CD4-positive, alpha-beta T cell (primary cell): ENCODE data around the gene RAB40C. TPM values are rescaled to one million over a fixed set of nuclear protein-coding genes. Genes with fewer than 3 reads are reported as not detected.

ENCODE experiments used
- ATAC-seq: fragments of 200-7000 bp; cut with Tn5 transposase; one replicate; pipeline ENCODE4 v1.10.0; 2022; ENCODE audit warnings: mild to moderate bottlenecking; ENCODE audit not compliant: poor library complexity
- CTCF ChIA-PET: fragments of 350-600 bp; sonication (Branson Sonifier 250); formaldehyde crosslinking; loops from one replicate; lab custom pipeline; 2021; ENCODE audit warnings: antibody characterized with exemption, inconsistent platforms; lab: Charles Lee
- POLR2A ChIA-PET: fragments of 350-600 bp; sonication (Branson Sonifier 250); formaldehyde crosslinking; loops from one replicate; lab custom pipeline; 2021; ENCODE audit warnings: antibody characterized with exemption, inconsistent platforms; lab: Charles Lee
- DNase-seq, 14 experiments: peaks; one replicate each; pipeline ENCODE4 v3.0.0-alpha.2; 2013 to 2020; ENCODE audit warnings: mixed read lengths in 2 of 14
- H3K27ac ChIP-seq, 2 donors: one replicate each; pipeline versions ENCODE4 v1.5.1 to v1.7.0; 2013; ENCODE audit warnings: low read length in 2 of 2, low read depth in 1 of 2, mild to moderate bottlenecking in 1 of 2
- H3K27me3 ChIP-seq, 2 experiments: 1 replicate in 1 of 2; 2 replicates in 1 of 2; pipeline versions ENCODE4 v1.6.1 to v1.7.0; 2013; ENCODE audit warnings: low read length in 2 of 2, control low read depth in 1 of 2, mild to moderate bottlenecking in 1 of 2, moderate library complexity in 1 of 2; ENCODE audit not compliant: insufficient read depth in 2 of 2, control insufficient read depth in 1 of 2
- H3K36me3 ChIP-seq: one replicate; pipeline ENCODE4 v1.6.1; 2013; ENCODE audit warnings: low read length, control low read depth; ENCODE audit not compliant: insufficient read depth
- H3K4me1 ChIP-seq: one replicate; pipeline ENCODE4 v1.6.1; 2013; ENCODE audit warnings: low read length, control low read depth; ENCODE audit not compliant: insufficient read depth
- H3K4me3 ChIP-seq: one replicate; pipeline ENCODE4 v1.5.1; 2013; ENCODE audit warnings: mild to moderate bottlenecking, low read length, moderate library complexity
- H3K9me3 ChIP-seq, 2 experiments: 1 replicate in 1 of 2; 2 replicates in 1 of 2; pipeline versions ENCODE4 v1.6.1 to v1.7.0; 2013; ENCODE audit warnings: low read length in 2 of 2, mild to moderate bottlenecking in 2 of 2, control low read depth in 1 of 2, moderate library complexity in 1 of 2; ENCODE audit not compliant: control insufficient read depth in 1 of 2, insufficient read depth in 1 of 2
- H3K27ac Mint-ChIP-seq: one replicate; pipeline ENCODE4 v1.8.0; 2020; ENCODE audit warnings: mixed read lengths
- H3K27me3 Mint-ChIP-seq: one replicate; pipeline ENCODE4 v1.8.0; 2021; ENCODE audit warnings: mixed read lengths
- H3K36me3 Mint-ChIP-seq: one replicate; pipeline ENCODE4 v1.8.0; 2021; ENCODE audit warnings: low read depth, mixed read lengths
- H3K4me1 Mint-ChIP-seq: one replicate; pipeline ENCODE4 v1.8.0; 2021; ENCODE audit warnings: low read depth, mixed read lengths
- H3K4me3 Mint-ChIP-seq: one replicate; pipeline ENCODE4 v1.8.0; 2020; ENCODE audit warnings: mild to moderate bottlenecking, mixed read lengths
- H3K9me3 Mint-ChIP-seq: one replicate; pipeline ENCODE4 v1.8.0; 2020; ENCODE audit warnings: mixed read lengths
- intact Hi-C, 2 experiments: fragments of 100-400 bp; cut with DNase I in 1 of 2; cut with micrococcal nuclease in 1 of 2; formaldehyde crosslinking; loops; one replicate each; pipeline versions ENCODE4 v1.15.1 to v1.9.0; 2023 to 2025; cut with DNase I, micrococcal nuclease
- total RNA-seq, 174 experiments: library from RNA in 2 of 174; stranded (reverse) in 2 of 174; gene quantifications; one replicate each; pipeline ENCODE4 v1.2.3 and lab custom pipeline; 2021 to 2026
- TF ChIP-seq, protein P1 (sequence below): fragments of 200-600 bp; IDR thresholded peaks from one replicate; pipeline ENCODE4 v1.8.0; 2022; ENCODE audit warnings: antibody characterized with exemption, mild to moderate bottlenecking

Gene RAB40C
- total RNA-seq, 2 experiments from 2014 or later = 8.9 to 9.5 TPM

DNA sequence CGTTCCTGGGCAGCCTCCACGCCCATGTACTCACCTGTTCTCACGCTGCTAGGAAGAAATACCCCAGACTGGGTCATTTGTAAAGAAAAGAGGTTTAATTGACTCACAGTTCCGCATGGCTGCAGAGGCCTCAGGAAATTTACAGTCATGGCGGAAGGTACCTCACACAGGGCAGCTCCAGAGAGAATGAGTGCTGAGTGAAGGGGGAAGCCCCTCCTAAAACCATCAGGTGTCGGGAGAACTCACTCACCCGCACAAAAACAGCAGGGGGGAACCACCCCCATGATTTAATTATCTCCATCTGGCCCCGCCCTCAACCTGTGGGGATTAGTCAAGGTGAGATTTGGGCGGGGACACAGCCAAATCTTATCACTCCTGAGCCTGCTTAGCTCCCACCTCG is 18.2 kb downstream of the RAB40C start:
- CTCF ChIA-PET = no interaction called here
- no peaks in the 10 kb centered on the region for H3K27me3 Mint-ChIP-seq
- TF ChIP-seq, protein P1, sequence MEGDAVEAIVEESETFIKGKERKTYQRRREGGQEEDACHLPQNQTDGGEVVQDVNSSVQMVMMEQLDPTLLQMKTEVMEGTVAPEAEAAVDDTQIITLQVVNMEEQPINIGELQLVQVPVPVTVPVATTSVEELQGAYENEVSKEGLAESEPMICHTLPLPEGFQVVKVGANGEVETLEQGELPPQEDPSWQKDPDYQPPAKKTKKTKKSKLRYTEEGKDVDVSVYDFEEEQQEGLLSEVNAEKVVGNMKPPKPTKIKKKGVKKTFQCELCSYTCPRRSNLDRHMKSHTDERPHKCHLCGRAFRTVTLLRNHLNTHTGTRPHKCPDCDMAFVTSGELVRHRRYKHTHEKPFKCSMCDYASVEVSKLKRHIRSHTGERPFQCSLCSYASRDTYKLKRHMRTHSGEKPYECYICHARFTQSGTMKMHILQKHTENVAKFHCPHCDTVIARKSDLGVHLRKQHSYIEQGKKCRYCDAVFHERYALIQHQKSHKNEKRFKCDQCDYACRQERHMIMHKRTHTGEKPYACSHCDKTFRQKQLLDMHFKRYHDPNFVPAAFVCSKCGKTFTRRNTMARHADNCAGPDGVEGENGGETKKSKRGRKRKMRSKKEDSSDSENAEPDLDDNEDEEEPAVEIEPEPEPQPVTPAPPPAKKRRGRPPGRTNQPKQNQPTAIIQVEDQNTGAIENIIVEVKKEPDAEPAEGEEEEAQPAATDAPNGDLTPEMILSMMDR = no peak
- H3K9me3 Mint-ChIP-seq = no peaks in the 10 kb centered on the region
- Histone ChIP-seq H3K4me3 (no peak overlapping the region), H3K27ac (no peak overlapping the region), H3K9me3 (peaks cover 0 to 9% of the 10 kb centered on the region in 2 experiments), H3K27me3 (no peaks in the 10 kb centered on the region), H3K36me3 (no peaks in the 10 kb centered on the region), H3K4me1 (peaks cover 9% of the 10 kb centered on the region)
- intact Hi-C loops = no loop called here
- H3K36me3 Mint-ChIP-seq = no peaks in the 10 kb centered on the region
- no peak overlapping the region for H3K4me3 Mint-ChIP-seq
- ATAC-seq = no peak
- POLR2A ChIA-PET = no interaction called here
- peaks cover 13% of the 10 kb centered on the region for H3K4me1 Mint-ChIP-seq
- no peak overlapping the region for H3K27ac Mint-ChIP-seq
- DNase-seq = no peak

DNA sequence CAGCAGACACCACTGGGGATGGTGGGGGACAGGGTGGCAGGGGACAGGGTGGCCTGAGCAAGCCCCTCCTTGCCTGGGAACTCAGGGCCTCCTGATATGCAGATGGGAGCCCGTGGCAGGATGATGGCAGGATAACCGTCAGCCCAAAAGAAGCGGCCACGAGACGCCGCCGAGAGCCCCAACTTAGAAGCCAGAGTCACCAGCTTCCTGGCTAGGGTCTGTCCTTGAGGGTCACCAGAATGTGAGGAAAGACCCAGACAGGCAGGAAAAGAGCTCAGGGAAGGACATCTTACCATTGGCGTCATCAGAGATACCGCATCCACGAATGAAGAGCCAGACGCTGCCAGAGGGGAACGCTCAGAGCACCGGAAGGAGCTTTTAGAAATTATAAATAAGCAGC is 19.4 kb downstream of the RAB40C start:
- H3K4me3 Mint-ChIP-seq = no peak overlapping the region
- intact Hi-C loops = no loop called here
- Histone ChIP-seq H3K9me3 (peaks cover 0 to 9% of the 10 kb centered on the region in 2 experiments), H3K27ac (no peak overlapping the region), H3K4me1 (peaks cover 9% of the 10 kb centered on the region), H3K36me3 (no peaks in the 10 kb centered on the region), H3K27me3 (no peaks in the 10 kb centered on the region), H3K4me3 (no peak overlapping the region)
- no peaks in the 10 kb centered on the region for H3K9me3 Mint-ChIP-seq
- POLR2A ChIA-PET = no interaction called here
- TF ChIP-seq, protein P1 = no peak
- H3K4me1 Mint-ChIP-seq = peaks cover 5% of the 10 kb centered on the region
- no peaks in the 10 kb centered on the region for H3K27me3 Mint-ChIP-seq
- DNase-seq (no peak), ATAC-seq (no peak)
- H3K36me3 Mint-ChIP-seq = no peaks in the 10 kb centered on the region
- CTCF ChIA-PET = interaction anchor here (0.9 kb wide), 1 partner anchor 30 kb away, joined by 5 read pairs; no protein-coding TSS in a partner anchor
- H3K27ac Mint-ChIP-seq = no peak overlapping the region

- Mint-ChIP-seq H3K27ac (no peak overlapping the region), H3K9me3 (no peaks in the 10 kb centered on the region), H3K4me3 (no peak overlapping the region), H3K27me3 (no peaks in the 10 kb centered on the region), H3K36me3 (no peaks in the 10 kb centered on the region), H3K4me1 (peaks cover 5% of the 10 kb centered on the region)
- intact Hi-C loops = loop anchor here in 1 of 2 experiments (2.0 to 5.0 kb wide), 2 partner anchors 31 to 83 kb away; partner anchors contain the start of gene CAPN15
- CTCF ChIA-PET = interaction anchor here (0.9 to 1.0 kb wide), 2 partner anchors 31 kb away, joined by 3 to 5 read pairs; no protein-coding TSS in a partner anchor
- Histone ChIP-seq H3K27ac (no peak overlapping the region), H3K27me3 (no peaks in the 10 kb centered on the region), H3K4me3 (no peak overlapping the region), H3K9me3 (peaks cover 0 to 6% of the 10 kb centered on the region in 2 experiments), H3K36me3 (no peaks in the 10 kb centered on the region), H3K4me1 (peaks cover 9% of the 10 kb centered on the region)
- POLR2A ChIA-PET = no interaction called here
- no peak for DNase-seq
- TF ChIP-seq, protein P1 = no peak
- ATAC-seq = no peak
Observed at GRCh38 chr16:609984-610383, 20.1 kb downstream of the RAB40C start.
